OCI-LY7 (cell line): ENCODE data around the gene NLGN1. TPM values are rescaled to one million over a fixed set of nuclear protein-coding genes. Genes with fewer than 3 reads are reported as not detected.

Experiments used
- BruUV-seq: library from RNA; stranded (reverse); fragments of 400-500 nt; replicated peaks from 2 replicates; lab custom pipeline; 2021; lab: Mats Ljungman, UMichigan
- CTCF ChIA-PET: fragments of 300-600 bp; sonication (Branson Sonifier 250); formaldehyde crosslinking; loops from one replicate; lab custom pipeline; 2022; ENCODE audit warnings: antibody characterized with exemption; ENCODE audit not compliant: unreplicated experiment; lab: Charles Lee
- POLR2A ChIA-PET: fragments of 300-600 bp; sonication (Branson Sonifier 250); formaldehyde crosslinking; loops from one replicate; lab custom pipeline; 2022; ENCODE audit warnings: antibody characterized with exemption; lab: Charles Lee
- DNase-seq: peaks from one replicate; pipeline ENCODE4 v3.0.0-alpha.2; 2015; ENCODE audit warnings: low spot score
- H2AFZ ChIP-seq: fragments of 200-600 bp; sonication (generic), shearing (Covaris generic); 2 replicates; pipeline ENCODE4 v1.6.1; 2014; ENCODE audit warnings: mild to moderate bottlenecking, antibody characterized with exemption, low read length, moderate library complexity
- H3K27ac ChIP-seq: fragments of 200-600 bp; sonication (generic); 2 replicates; pipeline ENCODE4 v1.5.1; 2014; ENCODE audit warnings: mixed run types, low read depth, mild to moderate bottlenecking, moderate library complexity, low read length, inconsistent platforms; ENCODE audit not compliant: poor library complexity, severe bottlenecking
- H3K36me3 ChIP-seq: fragments of 200-600 bp; sonication (generic); 2 replicates; pipeline ENCODE4 v1.6.1; 2014; ENCODE audit warnings: mild to moderate bottlenecking, antibody characterized with exemption, low read length, moderate library complexity, mixed read lengths; ENCODE audit not compliant: insufficient read depth
- H3K4me1 ChIP-seq: fragments of 200-600 bp; sonication (generic); 2 replicates; pipeline ENCODE4 v1.5.1; 2014; ENCODE audit warnings: mild to moderate bottlenecking, low read length; ENCODE audit not compliant: insufficient read depth, poor library complexity, severe bottlenecking
- H3K4me2 ChIP-seq: fragments of 200-600 bp; sonication (generic); 2 replicates; pipeline ENCODE4 v1.6.1; 2014; ENCODE audit warnings: mild to moderate bottlenecking, low read length
- H3K4me3 ChIP-seq: fragments of 200-600 bp; sonication (generic); 2 replicates; pipeline ENCODE4 v1.5.1; 2014; ENCODE audit warnings: mild to moderate bottlenecking, low read depth, low read length; ENCODE audit not compliant: poor library complexity, severe bottlenecking
- H3K79me2 ChIP-seq: fragments of 200-600 bp; sonication (generic); 2 replicates; pipeline ENCODE4 v1.6.1; 2016; ENCODE audit warnings: low read depth, mild to moderate bottlenecking, low read length, moderate library complexity, mixed read lengths; ENCODE audit not compliant: insufficient read depth
- H3K9me2 ChIP-seq: fragments of 200-600 bp; sonication (generic); 2 replicates; pipeline ENCODE4 v1.6.1; 2016; ENCODE audit warnings: mild to moderate bottlenecking, low read length, mixed read lengths; ENCODE audit not compliant: insufficient read depth
- H3K9me3 ChIP-seq: fragments of 200-600 bp; sonication (generic); 2 replicates; pipeline ENCODE4 v1.6.1; 2014; ENCODE audit warnings: mild to moderate bottlenecking, mixed run types, low read length, mixed read lengths
- H4K20me1 ChIP-seq: fragments of 200-600 bp; sonication (generic); 2 replicates; pipeline ENCODE4 v1.6.1; 2014; ENCODE audit warnings: mild to moderate bottlenecking, antibody characterized with exemption, low read length, moderate library complexity, mixed read lengths; ENCODE audit not compliant: insufficient read depth
- EZH2phosphoT487 ChIP-seq: fragments of 200-600 bp; sonication (generic); IDR thresholded peaks from 2 replicates; pipeline ENCODE4 v1.6.1; 2018; ENCODE audit warnings: low read depth, borderline replicate concordance, mild to moderate bottlenecking, mixed run types, antibody characterized with exemption, low read length, moderate library complexity, mixed read lengths
- intact Hi-C: fragments of 100-400 bp; cut with micrococcal nuclease; formaldehyde crosslinking; loops from one replicate; pipeline ENCODE4 v1.10.0; 2022; ENCODE audit not compliant: unreplicated experiment
- total RNA-seq, 2 experiments: library from RNA; depleted of rRNA in 1 of 2; stranded (reverse); fragments of >200 nt in 1 of 2; shearing (Covaris generic) in 1 of 2; gene quantifications; 2 replicates each; pipeline ENCODE4 v1.2.3, GENCODE V29; 2014 to 2022
- TF ChIP-seq, protein P1 (sequence below): fragments of 200-600 bp; sonication (generic); conservative IDR thresholded peaks from 2 replicates; pipeline ENCODE4 v1.5.1; 2014; ENCODE audit warnings: mild to moderate bottlenecking, antibody characterized with exemption, low read length, moderate library complexity, mixed read lengths

NLGN1 gene
- total RNA-seq, 2 experiments from 2014 or later, result not detected

DNA sequence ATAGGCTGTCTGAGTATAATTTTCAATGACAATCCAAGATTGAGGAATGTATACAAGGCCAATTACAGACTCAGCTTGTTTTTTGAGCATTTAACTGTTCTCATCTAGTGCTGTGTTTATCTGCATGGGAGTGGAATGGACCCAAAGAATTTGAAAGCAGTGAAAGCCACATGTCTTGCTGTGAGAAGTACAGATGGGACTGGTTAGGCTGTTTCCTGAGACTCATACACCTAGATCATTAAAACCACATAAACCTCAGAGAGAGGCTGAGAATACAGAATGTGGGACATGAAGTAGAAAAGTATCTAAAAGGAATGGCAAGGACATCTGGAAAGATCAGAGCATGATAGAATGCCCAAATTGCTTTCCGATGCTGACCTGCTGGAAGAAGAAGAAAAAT is 224.6 kb downstream of the NLGN1 start:
- H3K36me3 ChIP-seq, result no peaks in the 10 kb centered on the region
- no peak overlapping the region for H3K4me3 ChIP-seq
- H4K20me1 ChIP-seq, result no peaks in the 10 kb centered on the region
- no TSS peak for BruUV-seq
- H3K27ac ChIP-seq, result no peak overlapping the region
- ChIA-PET POLR2A (no interaction called here), CTCF (no interaction called here)
- DNase-seq, result no peak
- no peak overlapping the region for H2AFZ ChIP-seq
- no peak for TF ChIP-seq EZH2phosphoT487
- TF ChIP-seq, protein P1, sequence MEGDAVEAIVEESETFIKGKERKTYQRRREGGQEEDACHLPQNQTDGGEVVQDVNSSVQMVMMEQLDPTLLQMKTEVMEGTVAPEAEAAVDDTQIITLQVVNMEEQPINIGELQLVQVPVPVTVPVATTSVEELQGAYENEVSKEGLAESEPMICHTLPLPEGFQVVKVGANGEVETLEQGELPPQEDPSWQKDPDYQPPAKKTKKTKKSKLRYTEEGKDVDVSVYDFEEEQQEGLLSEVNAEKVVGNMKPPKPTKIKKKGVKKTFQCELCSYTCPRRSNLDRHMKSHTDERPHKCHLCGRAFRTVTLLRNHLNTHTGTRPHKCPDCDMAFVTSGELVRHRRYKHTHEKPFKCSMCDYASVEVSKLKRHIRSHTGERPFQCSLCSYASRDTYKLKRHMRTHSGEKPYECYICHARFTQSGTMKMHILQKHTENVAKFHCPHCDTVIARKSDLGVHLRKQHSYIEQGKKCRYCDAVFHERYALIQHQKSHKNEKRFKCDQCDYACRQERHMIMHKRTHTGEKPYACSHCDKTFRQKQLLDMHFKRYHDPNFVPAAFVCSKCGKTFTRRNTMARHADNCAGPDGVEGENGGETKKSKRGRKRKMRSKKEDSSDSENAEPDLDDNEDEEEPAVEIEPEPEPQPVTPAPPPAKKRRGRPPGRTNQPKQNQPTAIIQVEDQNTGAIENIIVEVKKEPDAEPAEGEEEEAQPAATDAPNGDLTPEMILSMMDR, result no peak
- no peak overlapping the region for H3K4me2 ChIP-seq
- no peaks in the 10 kb centered on the region for H3K4me1 ChIP-seq
- intact Hi-C loops, result no loop called here
- no peaks in the 10 kb centered on the region for H3K9me2 ChIP-seq
- H3K79me2 ChIP-seq, result no peaks in the 10 kb centered on the region
- no peaks in the 10 kb centered on the region for H3K9me3 ChIP-seq

DNA sequence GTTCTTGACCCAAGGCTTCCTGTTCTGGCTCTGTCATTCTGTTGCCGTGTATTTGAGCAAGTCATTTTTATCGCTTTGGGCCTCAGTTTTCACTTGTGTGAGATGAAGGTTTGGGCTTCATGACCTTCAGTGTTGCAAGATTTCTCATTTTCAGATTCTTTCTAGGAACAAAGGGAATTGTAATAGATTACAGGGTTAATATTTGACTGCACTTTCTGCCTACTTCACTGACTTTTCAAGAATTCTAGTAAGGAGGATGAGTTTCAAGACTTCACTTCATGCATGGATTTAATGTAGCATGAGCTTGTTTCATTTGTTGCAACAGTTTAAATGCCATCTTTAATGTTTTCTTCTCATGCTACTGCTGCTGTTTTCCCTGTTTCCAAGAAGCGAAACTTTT is 226.5 kb downstream of the NLGN1 start:
- Histone ChIP-seq H3K79me2 (no peaks in the 10 kb centered on the region), H3K4me2 (no peak overlapping the region), H2AFZ (no peak overlapping the region), H3K36me3 (no peaks in the 10 kb centered on the region), H3K4me1 (no peaks in the 10 kb centered on the region), H3K27ac (no peak overlapping the region), H4K20me1 (no peaks in the 10 kb centered on the region), H3K9me2 (no peaks in the 10 kb centered on the region), H3K9me3 (no peaks in the 10 kb centered on the region), H3K4me3 (no peak overlapping the region)
- no TSS peak for BruUV-seq
- no peak for TF ChIP-seq EZH2phosphoT487
- TF ChIP-seq, protein P1, result no peak
- ChIA-PET CTCF (no interaction called here), POLR2A (no interaction called here)
- intact Hi-C loops, result no loop called here
- DNase-seq, result no peak

DNA sequence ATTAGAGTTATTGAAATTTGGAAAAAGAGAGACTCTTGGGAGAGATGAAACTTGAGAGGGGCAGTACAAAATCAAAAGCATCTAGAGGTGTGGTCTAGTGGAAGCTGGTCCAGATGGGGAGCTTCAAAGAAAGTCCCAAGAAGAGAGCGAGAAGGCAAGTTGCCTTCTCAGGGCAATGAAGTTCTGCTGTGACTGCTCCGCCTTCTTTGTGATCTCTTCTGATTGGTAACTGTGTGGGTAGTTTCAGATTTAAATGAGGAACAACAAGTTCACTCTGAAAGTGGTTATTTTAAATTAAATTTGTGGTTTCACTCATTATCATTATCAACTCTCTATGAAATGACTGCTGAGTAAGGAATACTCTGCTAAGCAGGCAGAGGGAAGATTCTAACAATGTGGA is 233.3 kb downstream of the NLGN1 start:
- no peak overlapping the region for H3K27ac ChIP-seq
- H3K36me3 ChIP-seq, result no peaks in the 10 kb centered on the region
- no peak for DNase-seq
- no peaks in the 10 kb centered on the region for H3K79me2 ChIP-seq
- no peaks in the 10 kb centered on the region for H3K4me1 ChIP-seq
- H3K9me2 ChIP-seq, result no peaks in the 10 kb centered on the region
- intact Hi-C loops, result no loop called here
- ChIA-PET CTCF (no interaction called here), POLR2A (no interaction called here)
- H3K4me3 ChIP-seq, result no peak overlapping the region
- no peak overlapping the region for H2AFZ ChIP-seq
- no peaks in the 10 kb centered on the region for H3K9me3 ChIP-seq
- TF ChIP-seq, protein P1, result no peak
- no peak for TF ChIP-seq EZH2phosphoT487
- no TSS peak for BruUV-seq
- H3K4me2 ChIP-seq, result no peak overlapping the region
- no peaks in the 10 kb centered on the region for H4K20me1 ChIP-seq
